Measurements from ENCODE around the gene PBX1.

PBX1 gene

DNA sequence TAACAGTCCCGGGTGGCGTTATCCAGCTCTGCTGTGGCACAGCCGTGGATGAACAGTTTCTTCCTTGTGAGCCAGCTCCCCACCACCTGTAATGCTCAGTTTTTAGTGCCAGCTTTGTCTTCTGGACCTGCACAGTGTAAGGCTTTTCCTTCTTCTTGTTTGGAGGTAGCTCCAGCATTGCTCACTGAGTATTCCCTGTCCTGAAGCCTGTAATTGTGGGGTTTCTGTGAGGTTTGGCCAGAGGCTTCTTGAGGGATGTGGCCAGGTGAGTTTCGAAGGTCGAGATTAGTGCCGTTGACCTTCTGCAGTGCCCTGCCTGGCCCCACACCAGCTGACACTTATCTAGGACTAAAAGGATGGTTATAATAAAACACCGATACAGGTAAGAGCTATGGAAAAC lies 75.0 kb downstream of the PBX1 start:
- Histone ChIP-seq H3K27ac (replicated peaks; ENCODE audit: low read length) (no peak overlapping the region), H4K8ac (ENCODE audit: low read depth, low read length) (no peak overlapping the region), H3K4ac (ENCODE audit: low read length) (no peak overlapping the region), H2BK15ac (ENCODE audit: low read length) (no peak overlapping the region), H3K4me1 (ENCODE audit: control insufficient read depth in 2 of 2, insufficient read depth in 1 of 2, low read depth in 1 of 2, low read length in 2 of 2) (peaks cover 36 to 64% of the 10 kb centered on the region in 2 donors), H3K9ac (ENCODE audit: low read depth, low read length, poor library complexity) (no peak overlapping the region), H3K18ac (ENCODE audit: low read length) (no peak overlapping the region), H3K27me3 (ENCODE audit: control insufficient read depth in 3 of 3, insufficient read depth in 3 of 3, low read depth in 1 of 3, low read length in 3 of 3) (no peaks in the 10 kb centered on the region), H2AFZ (ENCODE audit: low read length) (no peak overlapping the region), H2BK12ac (ENCODE audit: low read length) (no peak overlapping the region), H3K9me3 (replicated peaks in 1 of 2; ENCODE audit: control insufficient read depth in 2 of 2, insufficient read depth in 1 of 2, low read depth in 1 of 2, low read length in 2 of 2) (no peaks in the 10 kb centered on the region), H3K36me3 (replicated peaks in 1 of 2; ENCODE audit: control insufficient read depth in 2 of 2, insufficient read depth in 2 of 2, low read length in 2 of 2) (peaks cover 0 to 10% of the 10 kb centered on the region in 2 donors), H2BK5ac (ENCODE audit: low read length) (no peak overlapping the region), H3K4me3 (ENCODE audit: low read length in 2 of 2) (no peak overlapping the region), H2AK5ac (ENCODE audit: low read depth, low read length) (no peak overlapping the region), H3K14ac (ENCODE audit: low read length) (no peak overlapping the region), H3K23ac (ENCODE audit: low read depth, low read length, poor library complexity) (no peak overlapping the region), H3K4me2 (ENCODE audit: insufficient read depth, low read length, poor library complexity, severe bottlenecking) (no peak overlapping the region), H4K91ac (ENCODE audit: low read depth, low read length, poor library complexity) (no peak overlapping the region), H2BK120ac (ENCODE audit: low read depth, low read length) (no peak overlapping the region), H3K79me1 (ENCODE audit: low read depth, low read length) (no peaks in the 10 kb centered on the region)
- no CpG with 5 or more reads among the region's 7 CpGs for WGBS, 2 donors (ENCODE audit: extremely low coverage in 2 of 2, insufficient read length in 2 of 2, insufficient replicate concordance in 1 of 2)
- DNase-seq (ENCODE audit: low spot score): no peak

DNA sequence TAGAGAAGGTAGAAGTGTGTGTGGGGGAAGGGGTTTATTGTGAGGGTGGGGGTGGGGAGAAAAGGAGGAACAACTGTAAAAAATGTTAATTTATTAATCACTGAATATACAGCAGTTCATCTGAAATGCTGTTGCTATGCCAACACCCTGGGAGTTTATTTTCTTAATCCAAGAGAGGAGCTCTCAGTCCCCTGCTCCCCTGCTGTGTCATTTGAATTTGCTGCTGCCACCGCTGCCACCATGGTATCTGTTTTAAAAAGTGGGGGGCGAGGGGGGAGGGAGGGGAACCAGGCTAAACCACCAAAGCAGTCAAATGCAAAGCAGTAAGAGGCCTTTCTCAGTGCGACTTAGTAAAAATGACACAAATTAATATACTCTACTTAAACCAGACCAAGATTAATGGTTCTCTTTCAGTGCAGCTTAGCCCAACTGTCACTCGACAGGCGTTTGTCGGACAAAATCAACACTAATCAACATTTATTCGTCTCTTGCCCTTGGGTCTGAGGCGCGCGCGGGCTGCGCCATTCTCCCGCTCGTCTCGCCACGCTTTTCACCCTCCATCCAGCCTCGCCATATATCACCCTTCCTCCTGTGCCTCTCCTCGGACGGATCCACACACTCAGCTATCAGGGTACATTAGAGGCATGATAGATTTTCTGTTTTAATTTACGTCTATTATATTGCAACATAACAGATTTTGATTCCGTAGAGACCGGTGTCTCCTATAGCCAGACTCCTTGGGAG lies 76.2 kb downstream of the PBX1 start:
- H4K91ac ChIP-seq (ENCODE audit: low read depth, low read length, poor library complexity): no peak overlapping the region
- no peak overlapping the region for H3K14ac ChIP-seq (ENCODE audit: low read length)
- H3K4me1 ChIP-seq (ENCODE audit: control insufficient read depth in 2 of 2, insufficient read depth in 1 of 2, low read depth in 1 of 2, low read length in 2 of 2): peaks cover 36 to 67% of the 10 kb centered on the region in 2 donors
- no peak overlapping the region for H4K8ac ChIP-seq (ENCODE audit: low read depth, low read length)
- no peak overlapping the region for H2AFZ ChIP-seq (ENCODE audit: low read length)
- H3K4me2 ChIP-seq (ENCODE audit: insufficient read depth, low read length, poor library complexity, severe bottlenecking): no peak overlapping the region
- H3K23ac ChIP-seq (ENCODE audit: low read depth, low read length, poor library complexity): no peak overlapping the region
- no peaks in the 10 kb centered on the region for H3K27me3 ChIP-seq (ENCODE audit: control insufficient read depth in 3 of 3, insufficient read depth in 3 of 3, low read depth in 1 of 3, low read length in 3 of 3)
- no peak overlapping the region for H2BK120ac ChIP-seq (ENCODE audit: low read depth, low read length)
- H3K36me3 ChIP-seq (replicated peaks in 1 of 2; ENCODE audit: control insufficient read depth in 2 of 2, insufficient read depth in 2 of 2, low read length in 2 of 2): peaks cover 0 to 6% of the 10 kb centered on the region in 2 donors
- H2AK5ac ChIP-seq (ENCODE audit: low read depth, low read length): no peak overlapping the region
- no peak overlapping the region for H3K27ac ChIP-seq (replicated peaks; ENCODE audit: low read length)
- no peak overlapping the region for H3K4ac ChIP-seq (ENCODE audit: low read length)
- H2BK15ac ChIP-seq (ENCODE audit: low read length): no peak overlapping the region
- H3K9me3 ChIP-seq (replicated peaks in 1 of 2; ENCODE audit: control insufficient read depth in 2 of 2, insufficient read depth in 1 of 2, low read depth in 1 of 2, low read length in 2 of 2): no peaks in the 10 kb centered on the region
- no peak overlapping the region for H2BK12ac ChIP-seq (ENCODE audit: low read length)
- no peak overlapping the region for H3K18ac ChIP-seq (ENCODE audit: low read length)
- WGBS, 2 donors (ENCODE audit: extremely low coverage in 2 of 2, insufficient read length in 2 of 2, insufficient replicate concordance in 1 of 2): no CpG with 5 or more reads among the region's 22 CpGs
- no peak overlapping the region for H2BK5ac ChIP-seq (ENCODE audit: low read length)
- H3K79me1 ChIP-seq (ENCODE audit: low read depth, low read length): no peaks in the 10 kb centered on the region
- H3K9ac ChIP-seq (ENCODE audit: low read depth, low read length, poor library complexity): no peak overlapping the region
- peak overlapping the region in 1 of 2 donors; percentile 9 for H3K4me3 ChIP-seq (ENCODE audit: low read length in 2 of 2)
- DNase-seq (ENCODE audit: low spot score): no peak

DNA sequence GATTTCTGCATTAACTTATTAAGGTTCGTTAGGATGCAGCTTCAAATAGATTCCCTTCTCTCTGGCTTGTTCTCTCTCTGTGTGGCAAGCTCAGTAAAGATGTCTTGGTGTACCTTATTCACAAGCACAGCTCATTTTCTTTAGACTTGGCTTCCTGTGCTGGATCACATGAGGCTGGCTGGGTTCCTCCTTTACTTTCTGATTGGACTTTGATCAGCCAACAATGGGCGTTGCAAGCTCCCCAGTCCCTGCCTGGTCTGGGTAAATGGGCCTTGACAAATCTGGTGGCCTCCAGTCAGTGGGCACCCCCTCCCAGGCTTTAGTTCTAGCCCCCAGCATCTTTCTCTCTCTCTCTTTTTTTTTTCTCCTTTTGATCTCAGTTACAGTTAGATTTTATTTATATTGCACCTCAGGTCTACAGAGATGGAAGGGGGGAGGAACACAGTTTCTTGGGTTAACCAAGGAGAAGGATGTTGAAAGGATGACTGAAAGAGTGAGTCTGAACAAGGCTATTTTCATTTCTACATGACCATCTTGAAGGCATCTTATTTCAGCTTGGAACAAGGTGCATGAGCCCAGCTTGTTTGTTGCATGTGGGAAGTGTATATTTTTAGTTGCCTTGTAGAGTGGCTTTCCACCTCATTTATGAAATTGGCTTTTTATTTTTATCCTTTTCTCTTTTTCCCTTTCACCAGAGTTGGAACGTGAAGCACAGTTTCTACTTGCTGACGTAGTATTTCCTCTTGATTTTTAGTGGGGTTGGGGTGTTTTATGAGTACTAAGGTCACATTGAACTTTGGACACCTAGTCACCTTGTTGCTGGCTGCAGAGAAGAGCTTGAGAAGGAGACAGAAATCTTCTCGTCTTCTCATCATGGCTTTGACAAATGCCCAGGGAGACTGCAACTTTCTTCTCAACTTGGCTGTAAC lies 77.1 kb downstream of the PBX1 start:
- no peak overlapping the region for H3K4me2 ChIP-seq (ENCODE audit: insufficient read depth, low read length, poor library complexity, severe bottlenecking)
- H2BK12ac ChIP-seq (ENCODE audit: low read length): no peak overlapping the region
- H3K36me3 ChIP-seq (replicated peaks in 1 of 2; ENCODE audit: control insufficient read depth in 2 of 2, insufficient read depth in 2 of 2, low read length in 2 of 2): peaks cover 0 to 8% of the 10 kb centered on the region in 2 donors
- H3K9ac ChIP-seq (ENCODE audit: low read depth, low read length, poor library complexity): no peak overlapping the region
- H4K91ac ChIP-seq (ENCODE audit: low read depth, low read length, poor library complexity): no peak overlapping the region
- no peak overlapping the region for H3K14ac ChIP-seq (ENCODE audit: low read length)
- H3K4me3 ChIP-seq (ENCODE audit: low read length in 2 of 2): no peak overlapping the region
- H3K23ac ChIP-seq (ENCODE audit: low read depth, low read length, poor library complexity): no peak overlapping the region
- H2AK5ac ChIP-seq (ENCODE audit: low read depth, low read length): no peak overlapping the region
- no peak overlapping the region for H3K4ac ChIP-seq (ENCODE audit: low read length)
- H3K27ac ChIP-seq (replicated peaks; ENCODE audit: low read length): no peak overlapping the region
- no peaks in the 10 kb centered on the region for H3K27me3 ChIP-seq (ENCODE audit: control insufficient read depth in 3 of 3, insufficient read depth in 3 of 3, low read depth in 1 of 3, low read length in 3 of 3)
- H4K8ac ChIP-seq (ENCODE audit: low read depth, low read length): no peak overlapping the region
- no CpG with 5 or more reads among the region's 5 CpGs for WGBS, 2 donors (ENCODE audit: extremely low coverage in 2 of 2, insufficient read length in 2 of 2, insufficient replicate concordance in 1 of 2)
- no peak overlapping the region for H2BK15ac ChIP-seq (ENCODE audit: low read length)
- no peak overlapping the region for H2AFZ ChIP-seq (ENCODE audit: low read length)
- no peak overlapping the region for H2BK120ac ChIP-seq (ENCODE audit: low read depth, low read length)
- no peaks in the 10 kb centered on the region for H3K9me3 ChIP-seq (replicated peaks in 1 of 2; ENCODE audit: control insufficient read depth in 2 of 2, insufficient read depth in 1 of 2, low read depth in 1 of 2, low read length in 2 of 2)
- no peak overlapping the region for H3K18ac ChIP-seq (ENCODE audit: low read length)
- no peak overlapping the region for H2BK5ac ChIP-seq (ENCODE audit: low read length)
- DNase-seq (ENCODE audit: low spot score): no peak
- no peaks in the 10 kb centered on the region for H3K79me1 ChIP-seq (ENCODE audit: low read depth, low read length)
- peaks cover 36 to 64% of the 10 kb centered on the region in 2 donors for H3K4me1 ChIP-seq (ENCODE audit: control insufficient read depth in 2 of 2, insufficient read depth in 1 of 2, low read depth in 1 of 2, low read length in 2 of 2)

DNA sequence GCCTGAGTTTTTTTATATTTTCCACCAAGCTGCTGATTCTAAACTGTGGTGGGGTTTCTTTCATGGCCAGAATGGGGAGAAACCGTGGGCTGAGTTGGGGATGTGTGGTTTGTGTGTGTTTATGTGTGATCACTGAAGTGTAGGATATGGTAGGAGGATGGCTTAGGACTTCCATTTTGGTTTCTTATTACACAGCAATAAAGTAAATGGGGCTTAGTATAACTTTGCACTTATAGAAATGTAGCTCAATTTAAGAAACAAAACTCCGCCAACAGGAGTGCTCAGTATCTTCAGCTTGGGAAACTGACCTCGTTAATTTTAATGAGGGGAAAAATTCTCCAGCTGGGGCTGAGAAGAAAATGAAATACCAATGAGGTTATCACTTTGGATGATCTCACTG lies 77.8 kb downstream of the PBX1 start:
- H3K36me3 ChIP-seq (replicated peaks in 1 of 2; ENCODE audit: control insufficient read depth in 2 of 2, insufficient read depth in 2 of 2, low read length in 2 of 2): peaks cover 0 to 13% of the 10 kb centered on the region in 2 donors
- H3K27ac ChIP-seq (replicated peaks; ENCODE audit: low read length): no peak overlapping the region
- no peak for DNase-seq (ENCODE audit: low spot score)
- WGBS, 2 donors (ENCODE audit: extremely low coverage in 2 of 2, insufficient read length in 2 of 2, insufficient replicate concordance in 1 of 2): no CpG with 5 or more reads among the region's 3 CpGs
- H3K23ac ChIP-seq (ENCODE audit: low read depth, low read length, poor library complexity): no peak overlapping the region
- no peak overlapping the region for H3K4ac ChIP-seq (ENCODE audit: low read length)
- no peak overlapping the region for H3K9ac ChIP-seq (ENCODE audit: low read depth, low read length, poor library complexity)
- H2BK120ac ChIP-seq (ENCODE audit: low read depth, low read length): no peak overlapping the region
- no peak overlapping the region for H2AK5ac ChIP-seq (ENCODE audit: low read depth, low read length)
- H3K4me1 ChIP-seq (ENCODE audit: control insufficient read depth in 2 of 2, insufficient read depth in 1 of 2, low read depth in 1 of 2, low read length in 2 of 2): peaks cover 36 to 62% of the 10 kb centered on the region in 2 donors
- no peak overlapping the region for H2BK12ac ChIP-seq (ENCODE audit: low read length)
- H3K4me2 ChIP-seq (ENCODE audit: insufficient read depth, low read length, poor library complexity, severe bottlenecking): no peak overlapping the region
- no peak overlapping the region for H3K4me3 ChIP-seq (ENCODE audit: low read length in 2 of 2)
- H3K14ac ChIP-seq (ENCODE audit: low read length): no peak overlapping the region
- H2BK15ac ChIP-seq (ENCODE audit: low read length): no peak overlapping the region
- H3K9me3 ChIP-seq (replicated peaks in 1 of 2; ENCODE audit: control insufficient read depth in 2 of 2, insufficient read depth in 1 of 2, low read depth in 1 of 2, low read length in 2 of 2): no peaks in the 10 kb centered on the region
- no peak overlapping the region for H2AFZ ChIP-seq (ENCODE audit: low read length)
- no peak overlapping the region for H3K18ac ChIP-seq (ENCODE audit: low read length)
- H3K27me3 ChIP-seq (ENCODE audit: control insufficient read depth in 3 of 3, insufficient read depth in 3 of 3, low read depth in 1 of 3, low read length in 3 of 3): no peaks in the 10 kb centered on the region
- H4K91ac ChIP-seq (ENCODE audit: low read depth, low read length, poor library complexity): no peak overlapping the region
- H3K79me1 ChIP-seq (ENCODE audit: low read depth, low read length): no peaks in the 10 kb centered on the region
- no peak overlapping the region for H4K8ac ChIP-seq (ENCODE audit: low read depth, low read length)
- no peak overlapping the region for H2BK5ac ChIP-seq (ENCODE audit: low read length)
